Stimulated activated CD8-positive, alpha-beta memory T cell treated with anti-CD3 and anti-CD28 coated beads, Interleukin-7, amount 100 ng/mL, for 1 hour (primary cell): Measurements from ENCODE around the gene TCF3.
"Not testable (repeated sequence)": the region's sequence is repeated elsewhere in the genome, so short reads cannot be mapped to it uniquely, and the experiment has no call there.

Experiments
- DNase-seq, 2 donors: peaks; one replicate each; pipeline ENCODE4 v3.0.0-alpha.2; 2020; ENCODE audit warnings: low read depth in 2 of 2

TCF3 gene

GRCh38 chr19:1651568-1652291 lies 685 bp downstream of the TCF3 start:
- peak in 1 of 2 donors; percentile 24 for DNase-seq

- peak in 1 of 2 donors; percentile 18 for DNase-seq
These were observed 1.5 kb downstream of the TCF3 start for GRCh38 chr19:1650650-1651567.

- no peak for DNase-seq
These were observed 2.4 kb downstream of the TCF3 start for GRCh38 chr19:1649706-1650649.

- no peak for DNase-seq
These were observed 3.4 kb downstream of the TCF3 start for GRCh38 chr19:1648920-1649541.

GRCh38 chr19:1648459-1648849 lies 4.0 kb downstream of the TCF3 start:
- no peak for DNase-seq

GRCh38 chr19:1647501-1648458 lies 4.6 kb downstream of the TCF3 start:
- DNase-seq, result no peak

- no peak for DNase-seq
These were observed 5.6 kb downstream of the TCF3 start for GRCh38 chr19:1646659-1647453.

GRCh38 chr19:1646149-1646548 lies 6.3 kb downstream of the TCF3 start:
- no peak for DNase-seq

GRCh38 chr19:1645299-1645698 lies 7.1 kb downstream of the TCF3 start:
- no peak for DNase-seq

GRCh38 chr19:1644070-1644469 lies 8.3 kb downstream of the TCF3 start:
- DNase-seq, result no peak

- DNase-seq, result not testable (repeated sequence)
These were observed 11.4 kb downstream of the TCF3 start for GRCh38 chr19:1640893-1641448.

- DNase-seq, result no peak
These were observed 15.8 kb downstream of the TCF3 start for GRCh38 chr19:1636325-1637236.

GRCh38 chr19:1634938-1635243 lies 17.5 kb downstream of the TCF3 start:
- no peak for DNase-seq

- DNase-seq, result no peak
These were observed 18.0 kb downstream of the TCF3 start for GRCh38 chr19:1634242-1634937.

GRCh38 chr19:1633269-1633826 lies 19.1 kb downstream of the TCF3 start:
- DNase-seq, result no peak

GRCh38 chr19:1632462-1633268 lies 19.8 kb downstream of the TCF3 start:
- no peak for DNase-seq
